ENCODE results near the gene C11orf68. TPM values are rescaled to one million over a fixed set of nuclear protein-coding genes. Genes with fewer than 3 reads are reported as not detected.

C11orf68 gene
- total RNA-seq, 1 donor from 2014 or later: 6.9 TPM

DNA sequence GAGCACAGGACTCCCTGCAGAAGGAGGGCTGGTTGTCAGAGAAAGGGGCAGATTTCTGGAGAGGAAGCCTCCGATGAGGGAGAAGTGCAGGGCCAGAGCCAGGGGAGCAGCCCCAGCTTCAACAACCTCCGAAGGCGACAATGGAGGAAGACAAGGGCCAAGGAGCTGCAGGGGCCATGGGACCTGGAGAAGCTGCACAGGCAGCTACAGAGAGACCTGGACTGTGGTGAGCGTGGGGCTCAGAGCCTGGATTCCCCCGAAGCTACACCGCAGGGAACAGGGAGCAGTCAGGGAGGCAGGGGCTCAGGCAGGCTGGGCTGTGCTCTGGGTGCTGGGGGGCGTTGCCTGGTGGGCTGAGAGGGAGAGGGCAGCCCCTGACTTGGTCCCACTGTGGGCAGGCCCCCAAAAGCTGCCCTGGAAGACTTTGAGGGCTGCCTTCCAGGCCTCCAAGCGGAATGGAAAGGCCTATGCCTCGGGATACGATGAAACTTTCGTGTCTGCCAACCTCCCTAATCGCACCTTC is 28.8 kb upstream of the C11orf68 start:
- Histone ChIP-seq H3K79me2 (ENCODE audit: low read depth) (no peaks in the 10 kb centered on the region), H3F3A (ENCODE audit: low read depth) (peaks cover 8% of the 10 kb centered on the region), H3K4me3 (no peak overlapping the region), H3K4me1 (peaks cover 15% of the 10 kb centered on the region), H3K9ac (no peak overlapping the region), H3K27ac (no peak overlapping the region), H3K9me3 (ENCODE audit: low read depth) (no peaks in the 10 kb centered on the region), H3K36me3 (no peaks in the 10 kb centered on the region), H3K27me3 (no peaks in the 10 kb centered on the region), H4K20me1 (ENCODE audit: low read depth) (no peaks in the 10 kb centered on the region), H3K4me2 (no peak overlapping the region), H2AFZ (replicated peaks) (no peak overlapping the region)
- H3K9me3 Mint-ChIP-seq: no peaks in the 10 kb centered on the region
- H3K4me3 Mint-ChIP-seq: no peak overlapping the region
- H3K27me3 Mint-ChIP-seq (ENCODE audit: insufficient read depth, low read depth): peaks cover 8% of the 10 kb centered on the region
- H3K36me3 Mint-ChIP-seq: no peaks in the 10 kb centered on the region
- TF ChIP-seq EZH2 (IDR thresholded peaks at IDR 0.05) (no peak), EZH2phosphoT487 (IDR thresholded peaks at IDR 0.05) (no peak)
- TF ChIP-seq, protein P1, sequence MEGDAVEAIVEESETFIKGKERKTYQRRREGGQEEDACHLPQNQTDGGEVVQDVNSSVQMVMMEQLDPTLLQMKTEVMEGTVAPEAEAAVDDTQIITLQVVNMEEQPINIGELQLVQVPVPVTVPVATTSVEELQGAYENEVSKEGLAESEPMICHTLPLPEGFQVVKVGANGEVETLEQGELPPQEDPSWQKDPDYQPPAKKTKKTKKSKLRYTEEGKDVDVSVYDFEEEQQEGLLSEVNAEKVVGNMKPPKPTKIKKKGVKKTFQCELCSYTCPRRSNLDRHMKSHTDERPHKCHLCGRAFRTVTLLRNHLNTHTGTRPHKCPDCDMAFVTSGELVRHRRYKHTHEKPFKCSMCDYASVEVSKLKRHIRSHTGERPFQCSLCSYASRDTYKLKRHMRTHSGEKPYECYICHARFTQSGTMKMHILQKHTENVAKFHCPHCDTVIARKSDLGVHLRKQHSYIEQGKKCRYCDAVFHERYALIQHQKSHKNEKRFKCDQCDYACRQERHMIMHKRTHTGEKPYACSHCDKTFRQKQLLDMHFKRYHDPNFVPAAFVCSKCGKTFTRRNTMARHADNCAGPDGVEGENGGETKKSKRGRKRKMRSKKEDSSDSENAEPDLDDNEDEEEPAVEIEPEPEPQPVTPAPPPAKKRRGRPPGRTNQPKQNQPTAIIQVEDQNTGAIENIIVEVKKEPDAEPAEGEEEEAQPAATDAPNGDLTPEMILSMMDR (IDR thresholded peaks at IDR 0.05): no peak
- peak overlapping the region; percentile 58 for H3K27ac Mint-ChIP-seq
- peaks cover 34% of the 10 kb centered on the region for H3K4me1 Mint-ChIP-seq
- DNase-seq (ENCODE audit: low spot score): no peak

DNA sequence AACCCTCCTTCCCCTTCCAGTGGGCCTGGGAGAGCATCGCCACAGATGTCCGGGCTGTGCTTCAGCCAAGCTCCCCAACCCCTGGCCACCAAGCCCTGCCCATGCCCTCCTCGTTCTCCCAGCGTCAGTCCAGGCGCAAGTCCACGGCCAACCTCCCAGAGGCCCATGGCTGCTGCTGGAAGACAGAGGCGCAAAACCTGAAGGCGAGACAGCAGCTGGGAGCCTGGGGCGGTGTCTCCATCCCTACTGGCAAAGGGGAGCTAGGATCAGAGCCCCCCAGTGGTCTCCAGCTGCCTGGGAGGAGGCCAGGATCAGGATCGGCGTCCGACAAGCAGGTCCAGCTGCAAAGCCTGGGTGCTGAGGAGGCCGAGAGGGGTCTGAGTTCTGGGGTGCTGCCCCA is 28.3 kb upstream of the C11orf68 start:
- Mint-ChIP-seq H3K4me3 (no peak overlapping the region), H3K27me3 (ENCODE audit: insufficient read depth, low read depth) (peaks cover 8% of the 10 kb centered on the region), H3K27ac (peak overlapping the region; percentile 58), H3K9me3 (no peaks in the 10 kb centered on the region), H3K4me1 (peaks cover 39% of the 10 kb centered on the region), H3K36me3 (no peaks in the 10 kb centered on the region)
- Histone ChIP-seq H3K4me1 (peaks cover 15% of the 10 kb centered on the region), H3K79me2 (ENCODE audit: low read depth) (no peaks in the 10 kb centered on the region), H3K4me3 (no peak overlapping the region), H3K4me2 (no peak overlapping the region), H2AFZ (replicated peaks) (no peak overlapping the region), H3K27ac (no peak overlapping the region), H3F3A (ENCODE audit: low read depth) (peaks cover 8% of the 10 kb centered on the region), H3K9ac (no peak overlapping the region), H4K20me1 (ENCODE audit: low read depth) (no peaks in the 10 kb centered on the region), H3K36me3 (no peaks in the 10 kb centered on the region), H3K9me3 (ENCODE audit: low read depth) (no peaks in the 10 kb centered on the region), H3K27me3 (no peaks in the 10 kb centered on the region)
- no peak for TF ChIP-seq EZH2 (IDR thresholded peaks at IDR 0.05)
- TF ChIP-seq, protein P1 (IDR thresholded peaks at IDR 0.05): no peak
- no peak for TF ChIP-seq EZH2phosphoT487 (IDR thresholded peaks at IDR 0.05)
- no peak for DNase-seq (ENCODE audit: low spot score)

DNA sequence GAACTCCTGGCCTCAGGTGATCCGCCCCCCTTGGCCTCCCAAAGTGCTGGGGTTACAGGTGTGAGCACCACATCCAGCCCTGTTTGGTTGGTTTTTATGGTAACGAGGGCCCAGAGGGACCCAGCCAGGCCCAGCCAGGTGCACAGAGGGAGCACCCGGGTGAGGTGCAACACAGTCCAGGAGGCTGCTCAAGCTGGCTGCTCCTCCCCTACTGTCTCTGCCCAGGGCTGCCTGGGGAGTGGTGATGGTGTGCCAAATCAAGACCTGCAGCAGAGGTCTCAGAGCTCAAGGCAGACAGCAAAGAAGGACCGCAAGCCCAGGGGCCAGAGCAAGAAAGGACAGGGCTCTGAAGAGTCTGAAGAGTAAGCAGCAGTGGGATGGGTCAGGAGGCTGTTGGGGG is 27.8 kb upstream of the C11orf68 start:
- Histone ChIP-seq H3K9me3 (ENCODE audit: low read depth) (no peaks in the 10 kb centered on the region), H2AFZ (replicated peaks) (no peak overlapping the region), H3K9ac (no peak overlapping the region), H3K79me2 (ENCODE audit: low read depth) (no peaks in the 10 kb centered on the region), H3F3A (ENCODE audit: low read depth) (peaks cover 8% of the 10 kb centered on the region), H3K4me1 (peaks cover 15% of the 10 kb centered on the region), H3K4me3 (no peak overlapping the region), H3K36me3 (no peaks in the 10 kb centered on the region), H3K4me2 (no peak overlapping the region), H3K27ac (no peak overlapping the region), H3K27me3 (no peaks in the 10 kb centered on the region), H4K20me1 (ENCODE audit: low read depth) (no peaks in the 10 kb centered on the region)
- Mint-ChIP-seq H3K36me3 (no peaks in the 10 kb centered on the region), H3K9me3 (no peaks in the 10 kb centered on the region), H3K27ac (no peak overlapping the region), H3K4me3 (no peak overlapping the region), H3K4me1 (peaks cover 39% of the 10 kb centered on the region), H3K27me3 (ENCODE audit: insufficient read depth, low read depth) (peaks cover 8% of the 10 kb centered on the region)
- no peak for TF ChIP-seq EZH2phosphoT487 (IDR thresholded peaks at IDR 0.05)
- TF ChIP-seq EZH2 (IDR thresholded peaks at IDR 0.05): no peak
- TF ChIP-seq, protein P1 (IDR thresholded peaks at IDR 0.05): no peak
- no peak for DNase-seq (ENCODE audit: low spot score)

Data from neural progenitor cell (in vitro differentiated cells).